VCaP (cell line): ENCODE data around the gene MIR17HG.

Source experiments
- H3K27ac ChIP-seq: fragments of 450-650 bp; 2 replicates; pipeline ENCODE4 v1.5.1; 2017
- CTCF ChIP-seq: fragments of 450-650 bp; conservative IDR thresholded peaks from 2 replicates; pipeline ENCODE4 v1.5.1; 2017; ENCODE audit warnings: mild to moderate bottlenecking, moderate library complexity

MIR17HG gene

DNA sequence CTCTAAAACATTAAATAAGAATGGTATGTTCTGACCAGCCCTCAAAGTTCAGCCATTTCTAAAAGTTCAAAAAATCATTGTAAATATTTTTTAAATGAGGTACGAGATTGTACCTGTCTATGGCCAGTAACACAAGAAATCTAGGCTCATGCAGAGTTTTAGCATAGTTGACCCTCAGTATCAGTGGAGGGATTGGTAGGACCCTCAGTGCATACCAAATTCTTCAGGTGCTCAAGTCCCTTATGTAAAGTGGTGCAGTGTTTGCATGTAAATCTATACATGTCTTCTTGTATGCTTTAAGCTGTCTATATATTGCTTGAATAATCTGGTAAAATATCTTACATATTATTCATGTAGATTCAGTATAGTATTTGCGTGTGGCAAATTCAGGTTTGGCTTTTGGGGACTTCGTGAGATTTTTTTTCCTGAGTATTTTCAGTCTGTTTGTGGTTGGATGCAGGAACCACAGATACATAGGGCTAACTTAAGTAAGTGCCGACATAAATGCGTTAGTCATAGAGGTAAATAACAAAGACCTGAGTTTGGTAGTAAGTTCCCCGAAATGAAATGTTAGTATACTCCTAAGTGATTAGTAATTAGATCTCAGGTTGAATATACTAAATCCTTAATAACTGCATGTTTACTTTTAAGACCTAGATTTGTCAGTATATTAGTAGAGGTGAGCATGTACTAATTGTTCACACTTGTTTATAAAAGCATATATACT is 7.8 kb downstream of the MIR17HG start:
- TF ChIP-seq CTCF = no peak
- H3K27ac ChIP-seq = no peak overlapping the region

DNA sequence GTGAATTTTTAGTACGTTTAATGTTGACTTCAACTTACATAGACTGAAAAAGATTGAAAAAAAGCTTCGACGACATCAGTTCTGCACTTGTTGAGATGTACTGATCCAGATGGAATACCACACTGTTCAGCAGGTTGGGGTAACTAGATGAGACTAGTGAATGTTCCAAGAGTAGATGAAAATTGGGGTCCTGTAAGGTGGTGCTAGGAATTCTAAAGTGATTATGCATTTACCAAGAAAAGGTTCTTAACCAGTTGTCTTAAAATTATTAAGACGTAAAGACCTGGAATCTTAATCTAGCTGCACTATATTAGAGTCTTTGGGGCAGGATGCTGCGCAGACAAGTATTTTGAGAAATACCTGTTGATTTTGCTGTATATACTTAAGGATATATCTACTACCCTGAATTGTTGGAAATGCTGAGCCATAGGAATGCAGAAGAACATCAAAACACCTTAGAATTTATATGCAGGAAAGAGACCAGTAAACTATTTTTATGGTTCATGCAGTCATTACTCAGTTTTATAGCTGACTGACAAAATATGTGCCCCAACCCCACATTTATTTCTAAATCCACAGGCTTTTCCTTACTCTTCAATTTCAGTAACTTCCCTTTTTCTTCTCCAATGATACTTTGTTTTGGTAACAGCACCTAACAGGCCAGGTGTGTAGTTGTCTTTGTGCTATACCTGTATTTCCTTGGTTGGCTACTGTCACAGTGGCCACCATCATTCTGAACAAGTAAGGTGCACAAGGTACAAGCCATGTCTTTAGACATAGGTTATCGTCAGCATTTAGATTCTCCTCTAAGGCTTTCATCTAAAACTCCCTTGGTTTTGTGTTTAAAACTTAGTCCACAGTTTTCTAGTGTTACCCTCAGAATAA is 8.6 kb downstream of the MIR17HG start:
- no peak overlapping the region for H3K27ac ChIP-seq

DNA sequence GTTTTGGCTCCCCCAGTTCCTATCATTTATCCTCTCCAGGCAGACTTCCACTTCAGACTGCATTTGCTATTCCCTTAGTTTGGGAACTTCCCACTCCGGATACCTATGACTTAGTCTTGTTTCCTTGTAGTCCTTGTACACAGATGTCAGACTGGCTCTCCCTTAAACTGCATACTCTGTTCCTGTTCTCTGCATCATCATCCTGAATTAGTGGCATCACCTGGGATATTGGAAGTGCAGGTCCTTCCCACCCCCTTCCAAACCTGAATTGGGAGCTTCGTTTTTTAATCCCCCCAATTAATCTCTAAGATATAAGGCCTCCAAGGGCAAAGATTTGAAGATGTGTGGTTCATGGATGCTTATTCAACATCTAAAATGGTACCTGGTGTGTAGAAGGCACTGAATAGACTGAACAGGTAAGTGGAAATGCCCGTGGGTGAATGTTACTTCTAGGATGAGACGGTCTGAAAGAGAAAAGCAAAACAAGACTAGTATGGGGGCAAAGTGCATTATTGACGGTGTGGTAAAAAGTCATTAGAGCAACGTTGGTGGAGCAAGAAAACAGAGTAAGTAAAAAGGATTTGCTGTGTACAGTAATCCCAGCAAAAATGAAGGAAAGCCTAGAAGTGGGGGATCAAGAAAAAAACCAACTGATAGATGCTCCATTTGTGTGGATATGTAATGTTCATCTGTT is 9.6 kb downstream of the MIR17HG start:
- H3K27ac ChIP-seq = no peak overlapping the region
- no peak for TF ChIP-seq CTCF

More for the DNA sequence above, 8.6 kb downstream of the MIR17HG start:
- TF ChIP-seq CTCF = no peak

- TF ChIP-seq CTCF = no peak
- H3K27ac ChIP-seq = no peak overlapping the region
Observed at GRCh38 chr13:91357613-91358386, 10.3 kb downstream of the MIR17HG start.

- no peak for TF ChIP-seq CTCF
- no peak overlapping the region for H3K27ac ChIP-seq
Observed at GRCh38 chr13:91358387-91358782, 10.9 kb downstream of the MIR17HG start.

DNA sequence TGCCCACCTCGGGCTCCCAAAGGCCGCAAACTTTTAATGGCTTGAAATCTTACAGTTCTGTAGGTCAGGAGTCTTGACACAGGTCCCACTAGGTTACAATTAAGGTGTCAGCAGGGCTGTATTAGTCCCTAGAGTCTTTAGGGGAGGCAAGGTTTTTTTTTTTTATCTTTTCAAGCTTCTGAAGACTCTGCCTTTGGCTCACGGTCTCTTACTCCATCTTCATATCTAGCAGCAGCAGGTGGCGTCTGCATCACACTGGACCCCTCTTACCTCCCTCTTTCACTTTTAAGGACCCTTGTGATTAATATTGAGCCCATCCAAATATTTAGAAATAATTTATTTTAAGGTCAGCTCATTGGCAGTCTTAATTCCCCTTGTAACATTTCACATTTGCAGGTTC is 11.6 kb downstream of the MIR17HG start:
- no peak overlapping the region for H3K27ac ChIP-seq
- TF ChIP-seq CTCF = no peak
